NT2/D1 (cell line): ENCODE measurements around the gene ZNF256.

Experiments used
- DNase-seq: peaks from one replicate; pipeline ENCODE4 v3.0.0-alpha.2; 2011; ENCODE audit warnings: low read depth, low spot score
- H3K27me3 ChIP-seq: 2 replicates; pipeline ENCODE4 v1.6.0; 2011; ENCODE audit warnings: mild to moderate bottlenecking; ENCODE audit not compliant: insufficient read length, insufficient read depth
- H3K36me3 ChIP-seq: 2 replicates; pipeline ENCODE4 v1.6.1; 2011; ENCODE audit warnings: mild to moderate bottlenecking, low read length, mixed read lengths; ENCODE audit not compliant: insufficient read depth, insufficient read length
- H3K4me1 ChIP-seq: 2 replicates; pipeline ENCODE4 v1.5.1; 2011; ENCODE audit not compliant: insufficient read depth, insufficient read length
- H3K4me3 ChIP-seq: 2 replicates; pipeline ENCODE4 v1.5.1; 2011; ENCODE audit warnings: low read depth; ENCODE audit not compliant: insufficient read length
- H3K9ac ChIP-seq: 2 replicates; pipeline ENCODE4 v1.6.0; 2011; ENCODE audit warnings: low read depth; ENCODE audit not compliant: insufficient read length
- H3K9me3 ChIP-seq: 2 replicates; pipeline ENCODE4 v1.5.1; 2011; ENCODE audit warnings: mild to moderate bottlenecking, low read length; ENCODE audit not compliant: insufficient read depth
- SUZ12 ChIP-seq: IDR thresholded peaks from 2 replicates; pipeline ENCODE4 v1.6.1; 2011; ENCODE audit not compliant: insufficient read length, insufficient read depth; ENCODE audit errors: extremely low read depth
- YY1 ChIP-seq: IDR thresholded peaks from 2 replicates; pipeline ENCODE4 v1.6.1; 2011; ENCODE audit not compliant: insufficient read length, insufficient read depth
- ZNF274 ChIP-seq: IDR thresholded peaks from 2 replicates; pipeline ENCODE4 v1.6.1; 2011; ENCODE audit warnings: mild to moderate bottlenecking, low read depth, low read length

ZNF256 gene

GRCh38 chr19:57914531-57914930 is 33.0 kb downstream of the ZNF256 start:
- Histone ChIP-seq H3K9me3 (no peaks in the 10 kb centered on the region), H3K27me3 (no peaks in the 10 kb centered on the region), H3K36me3 (peaks cover 38% of the 10 kb centered on the region), H3K9ac (no peak overlapping the region), H3K4me1 (no peaks in the 10 kb centered on the region), H3K4me3 (no peak overlapping the region)
- TF ChIP-seq ZNF274 (no peak), YY1 (no peak), SUZ12 (no peak)
- DNase-seq, result no peak

GRCh38 chr19:57907394-57907793 is 40.1 kb downstream of the ZNF256 start:
- DNase-seq, result no peak
- no peak overlapping the region for H3K4me3 ChIP-seq
- no peaks in the 10 kb centered on the region for H3K27me3 ChIP-seq
- H3K9ac ChIP-seq, result no peak overlapping the region
- H3K36me3 ChIP-seq, result peaks cover 51% of the 10 kb centered on the region
- H3K9me3 ChIP-seq, result 0 out of 2 replicates have a peak, but pooled peaks cover 6% of the 10 kb centered on the region
- TF ChIP-seq SUZ12, result no peak
- no peak for TF ChIP-seq YY1
- TF ChIP-seq ZNF274, result no peak
- H3K4me1 ChIP-seq, result no peaks in the 10 kb centered on the region

GRCh38 chr19:57905258-57905657 is 42.2 kb downstream of the ZNF256 start:
- Histone ChIP-seq H3K4me1 (no peaks in the 10 kb centered on the region), H3K4me3 (no peak overlapping the region), H3K9me3 (0 out of 2 replicates have a peak, but pooled peaks cover 6% of the 10 kb centered on the region), H3K9ac (no peak overlapping the region), H3K27me3 (no peaks in the 10 kb centered on the region), H3K36me3 (peaks cover 35% of the 10 kb centered on the region)
- no peak for TF ChIP-seq SUZ12
- no peak for TF ChIP-seq YY1
- no peak for TF ChIP-seq ZNF274
- DNase-seq, result no peak

- TF ChIP-seq SUZ12 (no peak), YY1 (no peak), ZNF274 (no peak)
- H3K4me1 ChIP-seq, result no peaks in the 10 kb centered on the region
- no peaks in the 10 kb centered on the region for H3K27me3 ChIP-seq
- no peak for DNase-seq
- peaks cover 30% of the 10 kb centered on the region for H3K36me3 ChIP-seq
- no peak overlapping the region for H3K4me3 ChIP-seq
- H3K9me3 ChIP-seq, result 0 out of 2 replicates have a peak, but pooled peaks cover 6% of the 10 kb centered on the region
- no peak overlapping the region for H3K9ac ChIP-seq
These were observed 43.8 kb downstream of the ZNF256 start for GRCh38 chr19:57903618-57904184.

GRCh38 chr19:57900311-57900710 is 47.2 kb downstream of the ZNF256 start:
- Histone ChIP-seq H3K27me3 (no peaks in the 10 kb centered on the region), H3K4me3 (no peak overlapping the region), H3K36me3 (peaks cover 8% of the 10 kb centered on the region), H3K9ac (no peak overlapping the region), H3K9me3 (0 out of 2 replicates have a peak, but pooled peaks cover 6% of the 10 kb centered on the region), H3K4me1 (no peaks in the 10 kb centered on the region)
- DNase-seq, result no peak
- no peak for TF ChIP-seq YY1
- no peak for TF ChIP-seq ZNF274
- TF ChIP-seq SUZ12, result no peak
